OCI-LY1 (cell line): ENCODE data around the gene GABRA4.

Experiments
- H2AFZ ChIP-seq: fragments of 200-600 bp; sonication (generic), shearing (Covaris generic); 2 replicates; pipeline ENCODE4 v1.6.0; 2014; ENCODE audit warnings: antibody characterized with exemption, mild to moderate bottlenecking, low read length
- H3F3A ChIP-seq: fragments of 200-600 bp; sonication (generic), shearing (Covaris generic); 2 replicates; pipeline ENCODE4 v1.6.0; 2014; ENCODE audit warnings: mild to moderate bottlenecking, antibody characterized with exemption, low read length, moderate library complexity; ENCODE audit not compliant: insufficient read depth
- H3K27ac ChIP-seq: fragments of 200-600 bp; sonication (generic); 2 replicates; pipeline ENCODE4 v1.5.1; 2014; ENCODE audit warnings: low read length, mixed run types, mild to moderate bottlenecking, low read depth; ENCODE audit not compliant: poor library complexity, severe bottlenecking
- H3K27me3 ChIP-seq: fragments of 200-600 bp; sonication (generic); 2 replicates; pipeline ENCODE4 v1.6.0; 2014; ENCODE audit warnings: antibody characterized with exemption, mild to moderate bottlenecking, low read length, moderate library complexity; ENCODE audit not compliant: insufficient read depth
- H3K36me3 ChIP-seq: fragments of 200-600 bp; sonication (generic); 2 replicates; pipeline ENCODE4 v1.6.1; 2014; ENCODE audit warnings: mild to moderate bottlenecking, antibody characterized with exemption, low read length, moderate library complexity, mixed read lengths; ENCODE audit not compliant: insufficient read depth
- H3K4me1 ChIP-seq: fragments of 200-600 bp; sonication (generic); 2 replicates; pipeline ENCODE4 v1.5.1; 2014; ENCODE audit warnings: mild to moderate bottlenecking, low read length, moderate library complexity; ENCODE audit not compliant: insufficient read depth, severe bottlenecking
- H3K4me2 ChIP-seq: fragments of 200-600 bp; sonication (generic), shearing (Covaris generic); 2 replicates; pipeline ENCODE4 v1.6.1; 2014; ENCODE audit warnings: low read length
- H3K4me3 ChIP-seq: fragments of 200-600 bp; sonication (generic); 2 replicates; pipeline ENCODE4 v1.5.1; 2014; ENCODE audit warnings: low read length, low read depth, mild to moderate bottlenecking, mixed read lengths; ENCODE audit not compliant: poor library complexity, severe bottlenecking
- H3K79me2 ChIP-seq: fragments of 200-600 bp; shearing (Covaris generic); 2 replicates; pipeline ENCODE4 v1.6.1; 2016; ENCODE audit warnings: mixed run types, low read length, mixed read lengths; ENCODE audit not compliant: insufficient read depth
- H3K9ac ChIP-seq: fragments of 200-600 bp; sonication (generic), shearing (Covaris generic); 2 replicates; pipeline ENCODE4 v1.6.1; 2014; ENCODE audit warnings: mild to moderate bottlenecking, low read length, mixed read lengths
- H3K9me2 ChIP-seq: fragments of 200-600 bp; sonication (generic), shearing (Covaris generic); 2 replicates; pipeline ENCODE4 v1.6.1; 2014; ENCODE audit warnings: low read depth, mild to moderate bottlenecking, low read length, mixed read lengths
- H3K9me3 ChIP-seq: fragments of 200-600 bp; shearing (Covaris generic); 2 replicates; pipeline ENCODE4 v1.6.1; 2014; ENCODE audit warnings: low read length, mixed read lengths
- H4K20me1 ChIP-seq: fragments of 200-600 bp; sonication (generic), shearing (Covaris generic); 2 replicates; pipeline ENCODE4 v1.6.0; 2016; ENCODE audit warnings: mild to moderate bottlenecking, low read length; ENCODE audit not compliant: insufficient read depth
- CTCF ChIP-seq: fragments of 200-600 bp; sonication (generic), shearing (Covaris generic); IDR thresholded peaks from 2 replicates; pipeline ENCODE4 v1.5.1; 2017; ENCODE audit warnings: mild to moderate bottlenecking, antibody characterized with exemption, low read length, moderate library complexity, mixed read lengths
- EZH2 ChIP-seq: fragments of 200-600 bp; sonication (generic), shearing (Covaris generic); IDR thresholded peaks from 2 replicates; pipeline ENCODE4 v1.8.0; 2017; ENCODE audit warnings: borderline replicate concordance, mixed run types, mild to moderate bottlenecking, antibody characterized with exemption, low read length, moderate library complexity, mixed read lengths

Gene GABRA4

GRCh38 chr4:46956451-46956850 is 36.9 kb downstream of the GABRA4 start:
- no peak for TF ChIP-seq CTCF
- TF ChIP-seq EZH2 = no peak
- H2AFZ ChIP-seq = no peak overlapping the region
- H3K9me2 ChIP-seq = no peaks in the 10 kb centered on the region
- no peaks in the 10 kb centered on the region for H3K36me3 ChIP-seq
- no peaks in the 10 kb centered on the region for H3K9me3 ChIP-seq
- no peaks in the 10 kb centered on the region for H3K27me3 ChIP-seq
- H4K20me1 ChIP-seq = no peaks in the 10 kb centered on the region
- H3K27ac ChIP-seq = no peak overlapping the region
- no peaks in the 10 kb centered on the region for H3K4me1 ChIP-seq
- no peak overlapping the region for H3K9ac ChIP-seq
- no peak overlapping the region for H3K4me3 ChIP-seq
- no peaks in the 10 kb centered on the region for H3F3A ChIP-seq
- no peak overlapping the region for H3K4me2 ChIP-seq
- no peaks in the 10 kb centered on the region for H3K79me2 ChIP-seq

GRCh38 chr4:46955601-46956000 is 37.8 kb downstream of the GABRA4 start:
- H2AFZ ChIP-seq = no peak overlapping the region
- no peak overlapping the region for H3K4me2 ChIP-seq
- no peaks in the 10 kb centered on the region for H3K27me3 ChIP-seq
- no peaks in the 10 kb centered on the region for H3K4me1 ChIP-seq
- no peaks in the 10 kb centered on the region for H4K20me1 ChIP-seq
- H3K4me3 ChIP-seq = no peak overlapping the region
- H3K9me3 ChIP-seq = no peaks in the 10 kb centered on the region
- H3K9me2 ChIP-seq = no peaks in the 10 kb centered on the region
- no peaks in the 10 kb centered on the region for H3F3A ChIP-seq
- TF ChIP-seq CTCF = no peak
- TF ChIP-seq EZH2 = no peak
- no peak overlapping the region for H3K9ac ChIP-seq
- H3K36me3 ChIP-seq = no peaks in the 10 kb centered on the region
- no peaks in the 10 kb centered on the region for H3K79me2 ChIP-seq
- no peak overlapping the region for H3K27ac ChIP-seq

- H3K36me3 ChIP-seq = no peaks in the 10 kb centered on the region
- TF ChIP-seq EZH2 (no peak), CTCF (no peak)
- H3K9ac ChIP-seq = no peak overlapping the region
- H3K9me3 ChIP-seq = no peaks in the 10 kb centered on the region
- H3K27ac ChIP-seq = no peak overlapping the region
- no peak overlapping the region for H3K4me2 ChIP-seq
- no peak overlapping the region for H3K4me3 ChIP-seq
- H3K4me1 ChIP-seq = no peaks in the 10 kb centered on the region
- H3K9me2 ChIP-seq = no peaks in the 10 kb centered on the region
- no peaks in the 10 kb centered on the region for H3F3A ChIP-seq
- no peaks in the 10 kb centered on the region for H3K27me3 ChIP-seq
- H4K20me1 ChIP-seq = no peaks in the 10 kb centered on the region
- H3K79me2 ChIP-seq = no peaks in the 10 kb centered on the region
- no peak overlapping the region for H2AFZ ChIP-seq
Measured at GRCh38 chr4:46954643-46955042, 38.7 kb downstream of the GABRA4 start.
